Immature natural killer cell (primary cell): ENCODE measurements around the gene COX7A2. TPM values are rescaled to one million over a fixed set of nuclear protein-coding genes. Genes with fewer than 3 reads are reported as not detected.

Experiments
- DNase-seq, 3 donors: peaks; one replicate each; pipeline ENCODE4 v3.0.0; 2022; ENCODE audit warnings: mixed read lengths in 1 of 3
- H3K27ac Mint-ChIP-seq, 6 donors: one replicate each; pipeline ENCODE4 v1.8.0; 2020; ENCODE audit warnings: mixed read lengths in 6 of 6, mild to moderate bottlenecking in 5 of 6, inconsistent platforms in 4 of 6, moderate library complexity in 3 of 6
- H3K27me3 Mint-ChIP-seq, 3 donors: one replicate each; pipeline ENCODE4 v1.8.0; 2020 to 2021; ENCODE audit warnings: low read depth in 3 of 3, mild to moderate bottlenecking in 3 of 3, mixed read lengths in 3 of 3, moderate library complexity in 3 of 3, inconsistent platforms in 1 of 3
- H3K36me3 Mint-ChIP-seq, 3 donors: one replicate each; pipeline ENCODE4 v1.8.0; 2020; ENCODE audit warnings: mixed read lengths in 3 of 3, inconsistent platforms in 2 of 3, mild to moderate bottlenecking in 2 of 3
- H3K4me1 Mint-ChIP-seq, 2 donors: one replicate each; pipeline ENCODE4 v1.8.0; 2020; ENCODE audit warnings: inconsistent platforms in 2 of 2, mild to moderate bottlenecking in 2 of 2, mixed read lengths in 2 of 2, moderate library complexity in 1 of 2
- H3K4me3 Mint-ChIP-seq, 5 donors: one replicate each; pipeline ENCODE4 v1.8.0; 2020; ENCODE audit warnings: mild to moderate bottlenecking in 5 of 5, mixed read lengths in 5 of 5, inconsistent platforms in 3 of 5, moderate library complexity in 3 of 5
- H3K9me3 Mint-ChIP-seq, 6 donors: one replicate each; pipeline ENCODE4 v1.8.0; 2020; ENCODE audit warnings: mild to moderate bottlenecking in 6 of 6, mixed read lengths in 6 of 6, inconsistent platforms in 4 of 6, moderate library complexity in 3 of 6
- polyA plus RNA-seq, 3 donors: library from polyadenylated mRNA; unstranded; fragments of 300-500 nt; fragmentation: Illumina TruSeq; gene quantifications; one replicate each; pipeline ENCODE4 v1.2.3, GENCODE V29; 2021

The COX7A2 gene, protein sequence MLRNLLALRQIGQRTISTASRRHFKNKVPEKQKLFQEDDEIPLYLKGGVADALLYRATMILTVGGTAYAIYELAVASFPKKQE
- 1,000 to 10,000 TPM in 1 of 3 donors, 100 to 1,000 TPM in 2; 732 to 1,349 (median 964) TPM for polyA plus RNA-seq

DNA sequence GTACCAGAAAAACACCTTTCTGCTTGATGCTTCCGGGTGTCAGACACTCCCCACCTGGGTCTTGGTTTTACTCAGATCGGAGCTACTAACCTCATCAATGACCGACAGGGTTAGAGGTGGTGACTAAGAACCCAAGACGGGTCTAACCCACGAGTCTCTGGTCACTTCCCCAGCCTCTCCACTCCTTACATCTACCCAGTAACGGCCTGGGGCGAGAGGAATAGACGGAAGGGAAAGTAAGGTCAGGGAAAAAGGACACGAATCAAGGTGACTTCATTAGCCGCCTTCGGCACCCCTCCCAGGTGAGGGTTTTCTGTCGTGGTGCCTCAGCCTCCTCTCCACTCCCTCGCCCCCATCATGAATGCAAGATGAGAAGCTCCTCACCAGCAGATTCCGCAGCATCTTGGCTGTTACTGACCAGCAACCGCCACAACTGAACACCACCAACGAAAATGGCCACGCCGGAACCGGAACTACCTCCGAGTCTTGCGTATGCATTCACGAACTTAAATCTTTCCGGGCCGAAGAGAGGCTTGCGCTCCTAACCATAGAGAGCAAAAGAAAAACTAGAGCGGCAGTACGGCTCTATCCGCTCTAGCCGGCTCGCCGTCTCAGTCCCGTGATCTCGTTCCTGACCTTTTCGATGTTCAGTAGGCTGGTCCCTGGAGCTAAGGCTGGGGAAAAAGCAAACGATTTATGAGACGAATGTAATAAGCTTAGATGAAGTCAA, at the start of gene COX7A2:
Gene COX7A2, minus strand, starts transcription at position 469 of the 730 bp plus-strand sequence. Its CDS starts 67 bp downstream, at position 402.
- H3K36me3 Mint-ChIP-seq, result peaks cover 3 to 20% (median 3%) of the 10 kb centered on the region in 3 donors
- peak within 1 kb of the TSS; percentile 93 to 99 (median 98) for H3K27ac Mint-ChIP-seq
- no peaks in the 10 kb centered on the region for H3K9me3 Mint-ChIP-seq
- peaks cover 28 to 32% of the 10 kb centered on the region in 2 donors for H3K4me1 Mint-ChIP-seq
- peak within 1 kb of the TSS; percentile 96 to 100 (median 99) for H3K4me3 Mint-ChIP-seq
- peak; percentile 84 to 89 (median 86) for DNase-seq
- peaks cover 4 to 15% (median 9%) of the 10 kb centered on the region in 3 donors for H3K27me3 Mint-ChIP-seq

DNA sequence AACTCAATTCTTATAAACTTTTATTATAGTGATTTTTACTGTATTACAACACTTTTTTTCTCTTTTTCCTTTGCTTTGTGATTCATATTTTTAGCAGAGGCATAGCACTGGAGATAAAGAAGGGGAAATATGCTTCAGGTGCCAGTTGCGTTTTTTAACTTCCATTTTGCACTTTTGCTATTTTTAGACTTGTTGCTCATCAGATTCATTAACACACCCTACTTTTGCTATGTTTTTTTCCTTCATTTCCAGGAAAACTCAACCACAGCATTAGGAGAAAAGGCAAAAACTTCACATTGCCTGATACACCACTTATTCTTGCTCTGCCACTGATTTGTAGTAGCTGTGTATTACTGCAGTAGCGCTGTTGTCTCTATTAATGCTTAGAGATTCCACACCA, 49.0 kb upstream of the COX7A2 start:
- Mint-ChIP-seq H3K4me3 (no peak overlapping the region), H3K27ac (no peak overlapping the region), H3K9me3 (no peaks in the 10 kb centered on the region), H3K4me1 (no peaks in the 10 kb centered on the region), H3K27me3 (no peaks in the 10 kb centered on the region), H3K36me3 (peaks cover 0 to 10% (median 2%) of the 10 kb centered on the region in 3 donors)
- DNase-seq, result no peak

DNA sequence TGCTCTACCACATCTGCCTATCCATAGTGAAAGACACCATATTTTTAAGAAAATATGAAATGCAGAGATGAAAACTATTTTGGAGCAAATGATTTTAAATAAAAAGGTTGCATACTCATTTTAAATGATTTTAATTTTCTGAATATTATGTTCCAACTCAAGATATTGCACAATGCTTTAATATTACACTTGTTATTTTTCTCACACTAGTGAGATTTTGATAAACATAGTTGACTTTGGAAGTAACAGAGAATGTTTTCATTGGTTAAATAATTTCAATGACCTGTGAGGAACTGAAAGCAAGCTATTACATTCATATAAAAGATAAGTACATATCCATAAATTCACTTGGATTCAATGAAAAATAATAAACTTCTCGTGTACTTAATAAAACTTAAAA, 48.1 kb upstream of the COX7A2 start:
- peaks cover 0 to 10% (median 2%) of the 10 kb centered on the region in 3 donors for H3K36me3 Mint-ChIP-seq
- peaks cover 0 to 3% of the 10 kb centered on the region in 2 donors for H3K4me1 Mint-ChIP-seq
- no peaks in the 10 kb centered on the region for H3K27me3 Mint-ChIP-seq
- no peaks in the 10 kb centered on the region for H3K9me3 Mint-ChIP-seq
- H3K4me3 Mint-ChIP-seq, result no peak overlapping the region
- H3K27ac Mint-ChIP-seq, result no peak overlapping the region
- DNase-seq, result no peak

DNA sequence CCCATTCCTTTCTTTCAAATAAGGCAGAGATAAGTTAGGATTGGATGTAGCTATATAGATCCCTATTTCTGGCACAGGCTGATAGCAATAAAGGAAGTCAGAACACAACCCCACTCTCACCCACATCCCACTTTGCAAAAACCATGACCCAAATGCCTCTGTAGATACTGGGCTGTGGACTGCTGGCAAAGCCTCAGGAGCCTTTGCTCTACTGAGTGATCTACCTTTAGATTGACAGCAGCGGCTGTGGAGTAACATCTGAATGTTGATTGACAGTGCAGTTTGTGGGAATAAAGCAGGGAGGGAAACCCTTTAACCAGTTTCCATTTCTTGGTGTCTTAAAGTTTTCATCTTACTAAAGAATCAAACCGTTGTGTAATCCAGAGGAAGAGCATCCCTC, 47.7 kb upstream of the COX7A2 start:
- Mint-ChIP-seq H3K4me1 (peaks cover 0 to 7% of the 10 kb centered on the region in 2 donors), H3K27me3 (no peaks in the 10 kb centered on the region), H3K27ac (no peak overlapping the region), H3K4me3 (no peak overlapping the region), H3K36me3 (peaks cover 0 to 10% (median 2%) of the 10 kb centered on the region in 3 donors), H3K9me3 (no peaks in the 10 kb centered on the region)
- DNase-seq, result no peak

DNA sequence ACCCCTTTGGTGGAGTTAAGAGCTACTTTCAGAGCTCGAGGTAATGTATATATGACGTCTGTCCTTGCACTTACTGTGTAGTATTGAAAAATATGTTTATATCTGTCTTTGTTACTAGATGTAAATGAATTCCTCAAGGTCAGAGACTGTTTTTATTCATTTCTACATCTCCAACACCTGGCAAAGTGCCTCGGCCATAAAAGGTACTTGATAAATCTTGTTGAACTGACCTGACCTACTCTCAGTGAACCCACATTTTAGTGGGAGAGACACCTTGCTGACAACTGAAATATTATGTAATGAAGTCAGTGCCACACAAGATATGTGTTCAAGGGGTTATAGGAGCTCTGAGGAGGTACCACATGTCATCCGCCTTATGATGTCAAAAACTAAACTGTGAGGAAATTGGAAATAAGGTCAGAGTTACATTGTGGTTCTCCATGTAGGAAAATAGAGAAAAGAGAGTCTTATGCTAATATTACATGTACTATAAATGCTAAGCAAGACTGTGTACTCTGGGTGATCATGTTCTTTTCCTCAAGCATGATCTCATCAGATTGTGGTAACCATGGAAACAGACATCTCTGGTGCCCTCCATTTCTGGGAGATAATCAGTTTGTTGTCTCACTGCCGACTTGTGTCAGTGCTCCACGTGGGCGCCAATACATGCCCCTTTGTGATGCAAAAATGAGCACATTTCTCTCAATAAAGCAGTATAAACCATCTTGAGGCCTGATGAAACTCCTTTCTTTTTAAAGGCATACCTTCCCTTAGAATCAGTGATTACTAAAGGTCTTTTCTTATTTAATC, 46.7 kb upstream of the COX7A2 start:
- Mint-ChIP-seq H3K27ac (no peak overlapping the region), H3K4me1 (peaks cover 0 to 8% of the 10 kb centered on the region in 2 donors), H3K27me3 (no peaks in the 10 kb centered on the region), H3K4me3 (no peak overlapping the region), H3K9me3 (no peaks in the 10 kb centered on the region), H3K36me3 (peaks cover 0 to 10% (median 2%) of the 10 kb centered on the region in 3 donors)
- no peak for DNase-seq

DNA sequence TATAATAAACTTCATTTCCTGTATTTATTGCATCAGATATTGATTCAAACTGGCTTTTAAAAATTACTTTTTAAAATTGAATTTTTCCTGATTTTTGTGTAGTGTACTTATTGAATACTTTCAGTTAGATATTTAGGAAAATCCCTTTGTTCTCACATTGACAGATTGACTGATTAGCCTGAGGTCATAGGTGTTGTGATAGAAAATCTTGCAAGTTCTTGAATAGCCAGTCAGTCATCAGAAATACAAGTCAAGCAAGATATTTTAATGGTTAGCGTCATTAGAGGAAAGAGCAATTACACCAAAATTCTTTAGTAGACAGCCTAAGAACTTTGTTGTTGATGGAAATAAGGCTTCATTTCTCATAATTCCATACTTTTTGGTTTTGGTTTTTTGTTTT, 44.4 kb upstream of the COX7A2 start:
- H3K9me3 Mint-ChIP-seq, result no peaks in the 10 kb centered on the region
- H3K4me3 Mint-ChIP-seq, result no peak overlapping the region
- no peaks in the 10 kb centered on the region for H3K27me3 Mint-ChIP-seq
- DNase-seq, result no peak
- H3K36me3 Mint-ChIP-seq, result peaks cover 0 to 10% (median 2%) of the 10 kb centered on the region in 3 donors
- H3K27ac Mint-ChIP-seq, result no peak overlapping the region
- peaks cover 0 to 8% of the 10 kb centered on the region in 2 donors for H3K4me1 Mint-ChIP-seq

DNA sequence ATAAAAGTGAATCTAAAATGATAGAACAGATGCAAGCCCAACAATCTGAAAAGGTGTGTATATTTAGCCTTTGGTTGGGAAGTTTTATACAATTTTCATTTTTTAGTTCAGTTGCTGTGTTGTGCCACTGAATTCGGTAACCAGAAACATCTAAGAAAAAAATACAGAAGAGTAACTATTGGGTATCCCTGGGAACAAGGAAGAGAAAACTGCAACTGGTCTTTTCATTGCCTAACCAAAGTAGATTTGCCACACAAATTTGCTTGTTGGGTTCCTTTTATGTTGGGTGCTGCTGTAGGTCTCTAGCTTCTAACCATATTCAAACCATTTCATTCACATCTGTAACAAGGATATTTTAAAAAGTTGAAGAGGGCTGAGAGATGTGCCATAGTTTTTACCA, 43.8 kb upstream of the COX7A2 start:
- DNase-seq, result no peak
- H3K4me3 Mint-ChIP-seq, result no peak overlapping the region
- H3K9me3 Mint-ChIP-seq, result no peaks in the 10 kb centered on the region
- H3K4me1 Mint-ChIP-seq, result peaks cover 0 to 13% of the 10 kb centered on the region in 2 donors
- H3K27ac Mint-ChIP-seq, result no peak overlapping the region
- peaks cover 0 to 10% (median 2%) of the 10 kb centered on the region in 3 donors for H3K36me3 Mint-ChIP-seq
- no peaks in the 10 kb centered on the region for H3K27me3 Mint-ChIP-seq

DNA sequence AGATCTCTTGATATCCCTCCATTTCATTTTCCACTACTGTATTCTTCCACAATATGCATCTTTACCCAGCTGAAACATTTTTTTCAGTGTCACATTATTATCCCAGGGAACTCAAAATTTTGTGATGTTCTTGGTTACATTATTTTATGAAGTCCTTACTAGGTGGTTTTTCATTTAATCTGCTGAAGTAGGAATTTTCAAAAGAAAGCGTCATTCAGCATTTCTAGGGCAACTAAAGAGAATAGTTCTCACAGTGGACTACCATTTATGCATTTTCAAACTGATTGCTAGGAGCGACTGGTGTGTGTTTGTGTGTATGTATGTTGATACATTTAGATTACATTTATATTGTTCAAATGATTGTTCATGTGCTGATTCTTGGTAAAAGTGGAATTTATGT, 43.4 kb upstream of the COX7A2 start:
- peak overlapping the region in 4 of 5 donors; percentile 40 to 66 (median 64) for H3K4me3 Mint-ChIP-seq
- H3K27me3 Mint-ChIP-seq, result peaks cover 0 to 2% (median 0%) of the 10 kb centered on the region in 3 donors
- peaks cover 0 to 16% of the 10 kb centered on the region in 2 donors for H3K4me1 Mint-ChIP-seq
- no peaks in the 10 kb centered on the region for H3K9me3 Mint-ChIP-seq
- peak overlapping the region in 3 of 6 donors; percentile 33 to 81 (median 66) for H3K27ac Mint-ChIP-seq
- peaks cover 0 to 10% (median 2%) of the 10 kb centered on the region in 3 donors for H3K36me3 Mint-ChIP-seq
- DNase-seq, result no peak

DNA sequence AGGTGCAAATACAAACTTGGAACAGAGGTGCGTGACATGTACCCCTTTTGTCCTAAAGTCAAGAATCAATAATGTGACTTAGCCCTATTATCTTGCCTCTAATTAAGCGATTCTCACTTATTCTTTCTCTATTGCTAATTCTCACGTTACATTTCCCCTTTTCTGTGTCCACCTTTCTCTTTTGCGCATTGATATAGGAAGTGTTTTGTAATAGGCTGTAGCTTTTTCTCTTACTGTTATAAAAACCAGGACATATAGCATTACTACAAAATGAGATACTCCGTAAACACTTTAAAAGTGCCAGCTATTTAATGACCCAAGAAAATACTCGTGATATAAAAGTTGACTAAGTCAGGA, 41.7 kb upstream of the COX7A2 start:
- Mint-ChIP-seq H3K27me3 (peaks cover 0 to 2% (median 0%) of the 10 kb centered on the region in 3 donors), H3K36me3 (peaks cover 0 to 9% (median 2%) of the 10 kb centered on the region in 3 donors), H3K4me1 (peaks cover 8 to 19% of the 10 kb centered on the region in 2 donors), H3K4me3 (no peak overlapping the region), H3K9me3 (no peaks in the 10 kb centered on the region), H3K27ac (no peak overlapping the region)
- no peak for DNase-seq

DNA sequence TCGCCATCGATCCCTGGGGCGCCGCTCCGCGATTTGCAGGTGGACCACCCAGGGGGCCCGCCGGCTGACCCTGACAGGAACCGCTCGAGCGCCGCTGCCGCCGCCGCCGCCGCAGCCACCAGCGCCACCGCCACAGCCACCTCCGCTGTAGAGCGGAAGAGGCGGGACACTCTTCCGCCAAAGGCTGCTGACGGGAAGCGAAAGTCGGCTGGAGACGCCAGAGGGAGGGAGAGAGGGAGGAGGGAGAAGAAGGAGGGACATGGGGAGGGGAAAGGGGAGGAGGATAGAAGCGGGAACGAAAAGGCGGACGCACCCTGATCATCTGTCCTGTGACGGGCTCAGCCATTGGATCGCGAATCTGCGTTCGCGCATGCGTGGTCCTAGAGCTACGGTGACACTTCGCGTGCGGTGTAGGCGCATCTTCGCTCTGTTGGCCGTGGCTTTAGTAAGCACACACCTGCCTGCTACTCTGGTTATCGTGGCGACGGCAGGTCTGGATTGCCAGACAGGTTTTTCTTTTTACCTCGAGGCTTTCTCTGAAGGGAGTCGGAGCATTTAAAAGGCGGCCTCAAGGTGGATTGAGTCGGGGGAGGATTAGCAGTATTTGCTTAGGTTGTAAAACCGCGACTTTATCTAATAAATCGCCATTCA, 41.2 kb upstream of the COX7A2 start, which contains the start of gene TMEM30A:
Gene TMEM30A, minus strand, starts transcription at position 161 of the 651 bp plus-strand sequence. Its CDS starts 154 bp downstream, at position 7.
- DNase-seq, result peak; percentile 94 to 95 (median 95)
- Mint-ChIP-seq H3K27ac (no peak within 1 kb of the TSS), H3K36me3 (peaks cover 0 to 4% (median 2%) of the 10 kb centered on the region in 3 donors), H3K4me1 (peaks cover 13 to 24% of the 10 kb centered on the region in 2 donors), H3K27me3 (peaks cover 0 to 2% (median 0%) of the 10 kb centered on the region in 3 donors), H3K9me3 (no peaks in the 10 kb centered on the region), H3K4me3 (no peak within 1 kb of the TSS)

DNA sequence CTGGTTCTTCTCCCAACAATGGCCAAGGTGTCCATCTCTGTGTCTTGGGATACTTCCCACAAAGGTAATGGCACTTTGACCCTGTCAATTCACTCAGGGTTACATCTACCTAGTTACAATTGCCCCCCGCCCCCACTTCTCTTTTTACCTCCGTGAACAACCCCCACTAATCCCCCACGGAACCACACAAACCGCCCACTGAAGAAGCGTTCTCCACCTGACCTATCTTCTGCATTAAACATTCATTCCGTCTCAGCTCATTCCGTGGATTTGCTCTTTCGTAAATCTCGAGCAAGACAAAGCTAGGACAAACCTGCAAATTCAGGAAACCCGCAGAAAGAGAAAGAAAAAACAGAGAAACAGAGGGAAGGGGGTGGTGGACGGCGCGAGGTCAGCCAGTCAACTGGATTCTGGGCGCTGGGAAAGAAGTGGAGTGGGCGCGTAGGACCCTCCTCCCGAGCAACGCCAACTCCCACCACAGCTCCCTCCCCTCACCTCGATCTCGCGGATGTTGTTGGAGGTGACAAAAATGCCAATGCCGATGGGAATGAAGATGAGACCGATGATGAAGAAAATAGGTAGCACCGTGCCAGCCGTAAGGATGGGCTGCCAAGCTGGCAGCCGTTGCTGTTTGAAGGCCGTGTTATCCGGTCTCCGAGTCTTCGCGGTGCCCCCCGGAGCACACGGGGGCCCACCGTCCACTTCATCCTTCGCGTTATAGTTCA, 40.5 kb upstream of the COX7A2 start:
- Mint-ChIP-seq H3K4me3 (no peak overlapping the region), H3K4me1 (peaks cover 19 to 28% of the 10 kb centered on the region in 2 donors)
- DNase-seq, result peak in 1 of 3 donors; percentile 24

DNA sequence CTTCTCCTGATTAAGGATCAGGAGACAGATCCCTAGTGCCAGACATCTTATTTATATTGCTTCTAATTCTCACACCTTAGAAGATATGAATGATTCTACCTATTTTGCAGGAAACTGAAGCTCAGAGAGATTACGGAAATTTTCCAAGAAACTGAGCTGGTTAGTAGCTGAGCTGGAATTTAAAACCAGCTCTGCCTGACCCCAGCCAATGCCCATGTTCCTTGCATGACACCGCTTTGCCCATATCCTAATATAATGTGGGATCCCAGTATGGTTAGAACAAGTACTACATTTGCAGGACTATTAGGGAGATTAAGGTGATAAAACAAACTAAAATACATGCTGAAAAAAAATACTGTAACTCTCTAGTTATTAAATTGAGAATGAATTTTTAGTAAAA, 39.1 kb upstream of the COX7A2 start:
- peak overlapping the region in 3 of 5 donors; percentile 40 to 48 (median 42) for H3K4me3 Mint-ChIP-seq
- H3K27ac Mint-ChIP-seq, result peak overlapping the region in 5 of 6 donors; percentile 18 to 82 (median 74)
- H3K36me3 Mint-ChIP-seq, result no peaks in the 10 kb centered on the region

More for the DNA sequence above, 40.5 kb upstream of the COX7A2 start:
- peaks cover 0 to 2% (median 0%) of the 10 kb centered on the region in 3 donors for H3K27me3 Mint-ChIP-seq
- no peak overlapping the region for H3K27ac Mint-ChIP-seq
- H3K36me3 Mint-ChIP-seq, result peaks cover 0 to 4% (median 2%) of the 10 kb centered on the region in 3 donors
- H3K9me3 Mint-ChIP-seq, result no peaks in the 10 kb centered on the region

More for the DNA sequence above, 39.1 kb upstream of the COX7A2 start:
- Mint-ChIP-seq H3K9me3 (no peaks in the 10 kb centered on the region), H3K27me3 (peaks cover 0 to 2% (median 0%) of the 10 kb centered on the region in 3 donors), H3K4me1 (peaks cover 32 to 38% of the 10 kb centered on the region in 2 donors)
- DNase-seq, result no peak
